Activated T-cell treated with anti-CD3 and anti-CD28 coated beads for 24 hours (primary cell): Measurements from ENCODE around the gene TTC28.

ENCODE experiments used
- DNase-seq: peaks from one replicate; pipeline ENCODE4 v3.0.0-alpha.2; 2020; ENCODE audit warnings: low read depth

TTC28 gene

GRCh38 chr22:28002863-28003565 is 676.6 kb downstream of the TTC28 start:
- no peak for DNase-seq

GRCh38 chr22:28002181-28002700 is 677.4 kb downstream of the TTC28 start:
- DNase-seq: no peak

DNA sequence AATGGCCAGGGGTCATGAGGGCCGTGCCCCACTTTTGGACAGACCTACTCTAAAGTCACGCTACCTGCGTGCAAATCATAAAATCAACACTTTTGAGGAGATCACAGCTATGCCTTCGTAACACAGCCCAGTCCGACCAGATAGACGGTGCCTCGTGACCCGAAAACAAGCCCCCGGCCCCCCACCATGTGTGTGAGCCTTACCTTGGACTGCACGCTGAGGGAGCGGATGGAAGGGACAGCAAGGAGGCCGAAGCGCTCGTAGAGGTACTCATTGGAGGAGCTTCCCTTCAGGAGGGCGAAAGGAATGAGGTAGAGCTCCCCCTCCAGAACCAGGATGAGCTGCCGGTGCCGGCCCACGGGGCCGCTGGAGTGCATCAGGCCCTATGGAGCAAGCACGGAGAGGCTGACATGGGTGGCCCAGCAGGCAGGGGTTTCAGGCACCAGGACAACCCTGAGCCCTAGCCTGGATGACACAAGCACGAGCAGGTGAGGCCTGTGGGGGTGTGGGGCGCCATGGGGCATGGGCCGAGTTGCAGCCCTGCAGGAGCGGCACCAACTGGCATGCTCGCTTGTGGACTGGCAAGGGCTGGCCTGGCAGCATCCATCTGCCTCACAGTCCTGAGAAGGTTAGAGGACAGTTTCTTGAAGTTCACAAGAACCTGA is 678.3 kb downstream of the TTC28 start:
- DNase-seq: no peak

DNA sequence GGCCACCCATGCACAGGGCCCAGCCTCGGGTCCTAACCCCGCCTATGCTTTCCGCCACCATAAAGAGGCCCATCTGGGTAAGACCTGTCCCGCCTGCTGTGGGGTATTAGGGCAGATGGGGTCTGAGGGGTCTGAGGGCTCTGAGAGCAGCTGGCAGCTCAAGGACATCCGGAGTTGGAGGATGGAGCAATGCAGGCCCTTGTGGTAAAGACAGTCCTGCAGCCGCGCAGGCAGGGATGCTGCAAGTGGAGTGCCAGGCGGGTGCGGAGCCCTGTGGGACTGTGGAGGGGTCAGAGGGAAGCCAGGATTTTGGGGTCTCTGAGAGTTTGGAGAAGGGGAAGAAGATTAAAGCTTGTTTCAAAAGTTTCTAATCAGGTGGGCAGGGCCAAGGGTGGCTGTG is 679.3 kb downstream of the TTC28 start:
- DNase-seq: no peak

DNA sequence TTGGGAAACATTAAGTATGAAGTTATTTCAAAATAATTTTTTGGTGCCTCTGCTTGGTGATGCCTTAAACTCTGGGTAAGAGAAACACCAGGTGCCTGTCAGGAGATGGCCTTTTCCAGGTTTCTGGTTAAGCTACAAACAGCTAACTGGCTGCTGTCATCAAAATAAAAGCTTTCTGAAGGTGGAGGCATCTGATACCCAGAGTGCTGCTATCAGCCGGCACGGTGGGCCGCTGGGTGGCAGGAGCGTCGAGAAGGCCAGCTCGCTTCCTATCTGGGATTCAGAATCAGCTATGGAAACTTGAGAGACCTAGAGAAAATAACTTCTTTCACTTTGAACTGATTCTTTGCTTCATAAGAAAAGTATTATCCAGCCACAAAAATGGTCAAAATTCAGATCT is 679.8 kb downstream of the TTC28 start:
- DNase-seq: no peak

GRCh38 chr22:27998511-27999410 is 680.9 kb downstream of the TTC28 start:
- no peak for DNase-seq

DNA sequence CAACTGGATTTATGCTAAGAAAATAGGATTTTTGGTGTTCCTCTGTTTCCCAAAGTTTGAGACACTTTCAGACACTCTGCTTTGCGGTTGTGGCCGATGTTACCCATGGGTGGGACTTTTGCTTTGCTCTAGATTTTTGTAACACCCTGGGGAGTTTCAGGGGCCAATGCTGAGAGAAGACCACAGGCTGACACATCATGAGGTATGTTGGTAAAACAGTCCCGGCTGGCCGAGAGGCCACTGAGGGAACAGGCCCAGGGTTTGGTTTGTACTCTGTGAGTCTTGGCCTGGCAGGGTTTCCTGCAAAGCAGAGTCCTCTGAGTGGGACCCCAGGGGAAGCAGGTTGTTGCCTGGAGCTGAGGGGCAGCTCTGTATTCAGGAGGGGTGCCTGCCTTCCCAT is 682.1 kb downstream of the TTC28 start:
- DNase-seq: no peak

- DNase-seq: no peak
These were observed 682.7 kb downstream of the TTC28 start for GRCh38 chr22:27996981-27997380.

DNA sequence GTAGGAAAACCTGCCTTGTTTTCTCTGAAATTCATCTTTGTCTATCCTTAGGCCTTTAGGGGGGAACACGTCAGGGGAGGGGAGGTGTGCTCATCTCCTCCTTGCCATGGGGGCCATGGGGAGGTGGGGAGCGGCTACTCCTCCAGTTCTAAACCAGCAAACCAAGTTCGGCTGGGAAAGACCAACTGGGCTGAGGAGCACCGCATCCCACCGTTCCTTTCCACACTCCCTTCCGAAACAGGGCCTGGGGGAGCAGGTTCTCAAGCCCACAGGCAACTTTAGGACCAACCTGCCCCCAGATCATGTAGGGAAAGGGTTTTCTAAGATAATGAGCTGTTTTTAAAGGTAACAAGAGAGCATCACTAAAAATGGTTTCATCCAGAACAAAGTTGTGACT is 683.1 kb downstream of the TTC28 start:
- no peak for DNase-seq

GRCh38 chr22:27995801-27996528 is 683.7 kb downstream of the TTC28 start:
- no peak for DNase-seq

DNA sequence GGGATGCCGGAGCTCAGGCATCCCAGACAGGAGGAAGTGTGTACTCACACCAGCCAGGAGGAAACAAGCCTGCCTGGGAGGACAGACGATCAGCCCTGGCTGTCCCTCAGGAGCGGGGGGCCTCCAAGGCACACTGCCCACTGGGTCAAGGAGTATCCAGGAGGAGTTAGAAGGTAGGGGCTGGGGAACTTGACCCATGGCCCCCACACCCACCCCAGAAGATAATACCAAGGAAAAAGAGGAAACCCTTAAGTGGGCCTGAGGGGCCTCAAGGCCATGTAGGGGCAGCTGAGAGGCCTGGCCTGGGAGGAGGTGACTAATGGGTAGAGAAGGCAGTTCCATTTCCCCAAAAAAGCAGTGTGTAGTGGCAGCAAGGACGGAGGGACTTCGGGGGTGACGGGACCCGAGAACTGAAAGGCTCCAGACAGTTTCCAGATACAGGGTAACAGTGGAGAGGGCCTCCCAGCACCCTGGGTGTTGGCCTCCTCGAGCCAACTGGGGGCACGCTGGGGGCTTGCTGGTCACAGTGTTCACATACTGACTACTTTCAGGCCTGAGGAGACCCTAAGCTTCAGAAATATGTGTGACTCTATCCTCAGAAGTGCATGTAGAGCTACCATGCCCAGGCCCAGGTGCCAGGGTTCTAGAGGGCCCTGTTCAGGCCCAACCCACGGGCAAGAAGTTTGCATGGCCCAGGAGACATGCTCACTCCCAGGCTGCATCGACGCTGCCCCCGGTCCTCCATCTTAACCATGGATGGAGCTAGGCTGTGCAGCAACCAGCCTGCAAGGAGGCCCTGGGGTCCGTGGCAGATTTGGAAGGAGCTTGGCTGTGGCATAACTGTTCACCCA is 684.9 kb downstream of the TTC28 start:
- DNase-seq: no peak

DNA sequence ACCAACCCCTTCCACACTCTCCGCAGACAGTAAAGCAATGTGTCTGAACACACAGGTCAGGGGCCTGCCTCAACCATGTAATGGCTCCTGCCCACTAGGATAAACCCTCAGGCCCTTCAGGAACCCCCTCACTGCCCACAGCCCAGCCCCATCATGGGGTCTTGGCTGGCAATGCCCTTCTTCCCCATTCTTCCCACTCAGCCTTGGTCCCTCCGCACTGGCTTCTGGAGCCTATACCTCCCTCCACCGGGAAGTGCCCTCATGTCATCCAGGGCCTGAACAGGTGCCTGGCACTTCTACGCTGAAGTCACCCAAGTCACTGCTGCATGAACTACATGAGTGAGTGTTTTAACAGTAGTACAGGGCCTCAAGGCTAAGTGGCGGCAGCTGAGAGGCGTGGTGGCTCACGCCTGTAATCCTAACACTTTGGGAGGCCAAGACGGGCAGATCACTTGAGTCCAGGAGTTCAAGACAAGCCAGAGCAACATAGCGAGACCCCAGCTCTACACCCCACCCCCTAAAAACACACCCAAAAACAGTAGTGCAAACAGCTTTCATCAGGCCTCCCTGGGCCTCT is 685.8 kb downstream of the TTC28 start:
- DNase-seq: no peak

GRCh38 chr22:27993201-27993635 is 686.4 kb downstream of the TTC28 start:
- no peak for DNase-seq

DNA sequence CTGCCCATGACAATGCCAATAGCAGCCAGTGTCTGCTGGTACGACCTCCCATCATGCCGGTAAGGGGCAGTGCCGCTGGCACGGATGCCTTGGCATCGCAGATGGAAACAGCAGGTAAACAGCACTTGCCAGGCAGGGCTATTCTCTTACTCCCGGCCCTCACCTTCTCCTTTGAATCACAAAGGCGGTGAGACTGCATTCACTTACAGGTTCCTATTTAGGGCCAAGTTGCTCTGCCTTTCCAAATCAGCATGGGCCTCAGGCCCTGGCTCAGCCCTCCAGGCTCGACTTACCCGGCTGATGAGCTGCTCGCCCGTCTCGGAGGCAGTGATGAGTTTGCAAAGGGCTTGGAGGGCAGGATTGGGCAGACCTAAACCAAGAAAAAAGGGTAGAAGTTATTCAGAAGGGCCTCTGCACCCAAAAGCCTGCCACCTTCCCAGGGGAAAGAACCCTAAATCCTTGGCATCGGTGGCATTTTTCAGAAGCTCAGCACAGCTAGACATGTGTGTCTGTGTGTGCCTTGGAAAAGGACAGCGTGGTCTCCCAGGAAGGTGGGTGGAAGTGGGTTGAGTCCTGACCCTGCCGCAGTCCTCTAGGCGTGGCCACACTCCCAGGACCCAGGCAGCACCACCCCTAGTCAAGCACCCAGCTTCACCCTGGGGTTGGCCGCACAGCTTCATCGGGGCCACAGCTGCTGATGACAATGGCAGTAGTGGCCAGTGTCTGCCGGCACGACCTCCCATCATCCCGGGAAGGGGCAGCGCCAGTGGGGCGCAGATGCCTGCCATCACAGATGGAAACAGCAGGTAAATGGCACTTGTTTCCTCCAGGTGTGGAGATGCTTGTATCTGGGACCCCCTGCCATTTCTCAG is 687.1 kb downstream of the TTC28 start:
- no peak for DNase-seq

- no peak for DNase-seq
These were observed 687.9 kb downstream of the TTC28 start for GRCh38 chr22:27991586-27992293.

DNA sequence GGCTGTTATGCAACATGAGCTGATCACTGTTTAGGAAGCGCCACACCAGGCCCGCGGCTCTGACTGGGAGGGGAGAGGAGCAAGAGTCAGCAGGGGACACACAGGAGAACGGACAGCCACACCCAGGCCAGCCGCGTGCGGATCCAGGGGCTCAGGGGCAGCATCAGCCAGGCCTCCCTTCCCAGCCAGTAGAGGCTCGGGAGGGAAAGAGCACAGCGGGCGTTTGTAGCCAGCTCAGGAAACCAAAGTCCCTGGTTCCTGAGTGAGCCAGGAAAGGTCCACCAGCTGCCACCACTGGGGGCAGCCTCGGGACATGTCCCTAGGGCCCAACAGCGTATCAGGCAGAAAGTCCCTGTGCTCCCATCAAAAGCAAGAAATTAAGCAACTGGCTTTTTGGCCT is 688.8 kb downstream of the TTC28 start:
- DNase-seq: no peak

GRCh38 chr22:27990451-27990840 is 689.2 kb downstream of the TTC28 start:
- DNase-seq: no peak

DNA sequence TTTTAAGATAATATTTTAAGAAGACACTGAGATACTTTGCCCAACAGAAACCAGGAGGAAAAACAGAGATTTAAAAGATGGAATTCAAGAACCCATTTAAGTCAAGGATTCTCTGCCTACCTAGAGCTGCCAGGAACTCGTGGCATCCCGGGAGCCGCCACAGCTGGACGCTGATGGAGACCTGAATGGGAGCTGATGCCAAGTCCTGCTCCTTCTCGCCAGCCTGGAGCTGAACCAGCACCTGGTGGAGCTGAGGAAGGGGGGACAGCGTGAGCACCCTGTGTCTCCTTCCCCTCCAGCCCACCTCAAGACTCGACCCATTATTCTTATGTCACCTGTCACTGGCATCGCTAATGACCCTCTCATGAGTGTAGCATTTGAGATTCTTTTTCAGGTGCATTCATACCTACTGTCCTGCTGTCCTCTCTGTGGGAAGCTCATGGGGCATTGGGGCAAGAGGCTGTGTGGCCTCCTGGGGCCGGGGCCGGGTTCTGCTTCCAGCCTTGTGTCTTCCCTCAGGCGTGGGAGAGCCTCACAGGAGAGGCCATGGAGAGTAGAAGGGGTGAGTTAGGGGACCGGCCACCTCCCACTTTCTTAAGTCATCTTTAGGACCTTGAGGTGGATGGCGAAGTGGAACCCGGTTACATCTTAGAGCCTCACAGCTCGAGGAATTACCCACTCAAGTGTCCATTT is 689.7 kb downstream of the TTC28 start:
- no peak for DNase-seq
